Right renal cortex interstitium (tissue), 3 donors: ENCODE data around the gene SHC1. TPM values are rescaled to one million over a fixed set of nuclear protein-coding genes. Genes with fewer than 3 reads are reported as not detected.
A peak's percentile ranks its signal among the peaks of the same experiment; 100 is the strongest.
"Not testable (repeated sequence)": the region's sequence is repeated elsewhere in the genome, so short reads cannot be mapped to it uniquely, and the experiment has no call there.

ENCODE experiments used
- DNase-seq, 3 donors: peaks; one replicate each; pipeline ENCODE4 v3.0.0-alpha.2; 2013; ENCODE audit warnings: low read depth in 3 of 3, low spot score in 2 of 3
- polyA plus RNA-seq, 3 donors: library from polyadenylated mRNA; unstranded; fragments of 120-200 nt; gene quantifications; one replicate each; pipeline ENCODE4 v1.2.1, GENCODE V29; 2013; ENCODE audit not compliant: insufficient read length in 3 of 3

The SHC1 gene
- polyA plus RNA-seq, 3 donors: 74.7 to 82.3 (median 76.1) TPM

DNA sequence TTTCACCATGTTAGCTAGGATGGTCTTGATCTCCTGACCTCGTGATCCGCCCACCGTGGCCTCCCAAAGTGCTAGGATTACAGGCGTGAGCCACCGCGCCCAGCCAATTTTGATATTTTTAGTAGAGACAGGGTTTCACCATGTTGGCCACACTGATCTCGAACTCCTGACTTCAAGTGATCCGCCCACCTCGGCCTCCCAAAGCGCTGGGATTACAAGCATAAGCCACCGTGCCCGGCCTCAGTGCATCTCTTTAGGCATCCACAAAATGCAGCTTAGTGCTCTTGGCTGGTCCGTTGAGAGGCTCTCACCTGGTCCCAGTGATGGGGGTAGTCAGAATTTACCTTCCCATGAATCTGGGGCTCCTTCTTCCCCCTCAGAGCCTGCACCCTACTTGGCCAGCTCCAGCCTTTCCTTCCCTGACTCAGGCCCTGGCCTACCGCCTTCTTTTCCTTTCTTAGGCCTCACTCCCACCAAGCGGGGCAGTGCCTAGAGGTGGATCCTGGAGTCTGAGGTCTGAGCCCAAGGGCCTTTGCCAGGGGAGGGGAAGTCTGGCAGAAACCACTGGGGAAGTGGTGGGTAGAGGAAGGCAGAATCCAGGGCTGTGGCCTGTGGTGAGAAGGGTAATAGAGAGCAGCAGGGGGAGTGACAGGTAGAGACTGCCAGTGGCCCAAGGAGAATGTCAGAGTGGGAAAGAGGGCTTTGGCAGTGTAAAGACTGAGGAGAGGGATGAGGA lies 26.6 kb upstream of the SHC1 start:
- no peak for DNase-seq

GRCh38 chr1:154995301-154995983 lies 24.9 kb upstream of the SHC1 start:
- DNase-seq: not testable (repeated sequence)

GRCh38 chr1:154994591-154994990 lies 24.0 kb upstream of the SHC1 start:
- no peak for DNase-seq

- no peak for DNase-seq
Measured at GRCh38 chr1:154994269-154994587, 23.7 kb upstream of the SHC1 start.

DNA sequence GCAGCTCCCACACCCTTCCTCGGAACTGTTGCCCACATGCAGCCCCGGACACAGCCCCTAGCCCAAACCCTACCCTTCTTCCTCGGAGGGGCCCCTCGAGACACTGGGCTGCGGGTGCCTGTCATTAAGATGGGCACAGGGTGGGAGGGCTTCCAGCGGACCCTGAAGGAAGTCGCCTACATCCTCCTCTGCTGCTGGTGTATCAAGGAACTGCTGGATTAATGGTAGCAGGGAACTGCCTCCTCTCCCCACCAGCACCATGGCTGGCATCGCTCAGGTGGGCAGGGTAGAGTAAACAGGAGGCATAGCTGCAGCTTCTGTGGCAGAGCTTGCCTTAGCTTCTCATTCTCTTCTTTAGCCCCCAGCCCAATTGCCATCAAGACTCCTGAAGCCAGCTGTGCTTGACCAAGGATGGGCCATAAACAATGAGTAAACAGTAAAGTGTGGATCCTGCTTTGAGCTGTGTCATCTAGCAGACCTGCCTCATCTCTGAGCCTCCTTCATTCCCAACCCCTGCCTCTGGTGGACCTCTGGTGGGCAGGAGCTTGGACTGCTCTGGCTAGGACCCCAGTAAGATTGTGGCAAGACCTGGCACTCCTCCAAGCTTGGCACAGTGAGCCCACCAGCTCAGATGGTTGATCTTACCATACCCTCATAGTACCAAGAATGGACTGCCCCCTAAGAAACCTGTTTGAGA lies 23.2 kb upstream of the SHC1 start, which contains the start of gene LENEP:
TSS of gene LENEP (plus strand) at position 15 of the 697 bp plus-strand sequence. CDS start at position 37, 22 bp downstream.
- DNase-seq: no peak

DNA sequence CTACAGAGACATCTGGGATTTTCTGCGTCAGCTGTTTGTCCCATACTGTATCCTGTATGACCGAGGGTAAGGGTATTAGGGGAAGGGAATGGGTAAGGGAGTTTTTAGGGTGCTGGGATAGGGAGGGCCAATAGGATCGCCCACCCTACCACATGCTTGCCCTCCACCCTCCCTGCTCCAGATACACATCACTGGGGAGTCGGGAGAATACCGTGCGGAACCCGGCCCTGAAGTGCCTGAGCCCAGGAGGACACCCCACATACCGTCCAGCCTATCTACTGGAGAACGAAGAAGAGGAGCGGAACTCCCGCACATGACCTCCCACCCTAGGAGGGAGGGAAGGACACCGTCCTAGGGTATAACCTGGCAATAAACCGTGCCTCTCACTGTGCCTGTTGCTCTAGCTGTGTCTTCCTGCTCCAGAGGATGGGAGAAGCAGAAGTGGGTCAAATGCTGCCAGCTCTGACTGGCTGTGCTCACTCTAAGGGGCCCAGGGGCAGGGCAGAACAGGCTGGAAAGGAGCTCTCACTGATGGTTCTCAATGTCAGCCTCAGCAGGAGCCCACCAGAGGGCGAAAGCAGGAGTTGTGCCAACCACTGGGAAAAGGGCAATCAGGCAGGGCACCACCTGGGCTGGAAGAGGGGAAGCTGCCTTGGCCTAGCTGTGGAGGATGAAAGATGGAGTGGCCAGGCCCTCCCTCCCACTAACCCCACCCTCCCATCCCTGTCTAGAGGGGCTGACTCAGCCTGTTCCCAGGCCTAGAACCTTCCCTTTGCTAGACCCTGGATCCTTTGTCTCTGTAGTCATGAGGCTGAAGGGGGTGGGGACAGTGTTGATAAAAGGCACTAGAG lies 22.4 kb upstream of the SHC1 start:
- DNase-seq: no peak

GRCh38 chr1:154990276-154990675 lies 19.7 kb upstream of the SHC1 start:
- no peak for DNase-seq

GRCh38 chr1:154989195-154989860 lies 18.8 kb upstream of the SHC1 start:
- DNase-seq: no peak

DNA sequence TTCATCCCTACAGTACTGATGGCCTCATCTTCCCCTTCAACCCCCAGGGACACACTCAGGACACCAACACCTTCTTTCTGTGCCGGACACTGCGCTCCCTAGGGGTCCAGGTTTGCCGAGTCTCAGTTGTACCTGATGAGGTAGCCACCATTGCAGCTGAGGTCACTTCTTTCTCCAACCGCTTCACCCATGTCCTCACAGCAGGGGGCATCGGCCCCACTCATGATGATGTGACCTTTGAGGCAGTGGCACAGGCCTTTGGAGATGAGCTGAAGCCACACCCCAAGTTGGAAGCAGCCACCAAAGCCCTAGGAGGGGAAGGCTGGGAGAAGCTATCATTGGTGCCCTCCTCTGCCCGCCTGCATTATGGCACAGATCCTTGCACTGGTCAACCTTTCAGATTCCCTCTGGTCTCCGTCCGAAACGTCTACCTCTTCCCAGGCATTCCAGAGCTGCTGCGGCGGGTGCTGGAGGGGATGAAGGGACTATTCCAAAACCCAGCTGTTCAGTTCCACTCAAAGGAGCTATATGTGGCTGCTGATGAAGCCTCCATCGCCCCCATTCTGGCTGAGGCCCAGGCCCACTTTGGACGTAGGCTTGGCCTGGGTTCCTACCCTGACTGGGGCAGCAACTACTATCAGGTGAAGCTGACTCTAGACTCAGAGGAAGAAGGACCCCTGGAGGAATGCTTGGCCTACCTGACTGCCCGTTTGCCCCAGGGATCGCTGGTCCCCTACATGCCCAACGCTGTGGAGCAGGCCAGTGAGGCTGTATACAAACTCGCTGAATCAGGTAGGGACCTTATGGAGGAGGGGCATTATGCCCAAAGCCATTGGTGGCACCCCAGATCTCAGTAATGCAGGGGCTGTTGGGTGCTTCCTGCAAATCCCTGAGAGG lies 17.8 kb upstream of the SHC1 start:
- no peak for DNase-seq

GRCh38 chr1:154987326-154987725 lies 16.8 kb upstream of the SHC1 start:
- no peak for DNase-seq

- DNase-seq: not testable (repeated sequence)
Measured at GRCh38 chr1:154986736-154987135, 16.2 kb upstream of the SHC1 start.

DNA sequence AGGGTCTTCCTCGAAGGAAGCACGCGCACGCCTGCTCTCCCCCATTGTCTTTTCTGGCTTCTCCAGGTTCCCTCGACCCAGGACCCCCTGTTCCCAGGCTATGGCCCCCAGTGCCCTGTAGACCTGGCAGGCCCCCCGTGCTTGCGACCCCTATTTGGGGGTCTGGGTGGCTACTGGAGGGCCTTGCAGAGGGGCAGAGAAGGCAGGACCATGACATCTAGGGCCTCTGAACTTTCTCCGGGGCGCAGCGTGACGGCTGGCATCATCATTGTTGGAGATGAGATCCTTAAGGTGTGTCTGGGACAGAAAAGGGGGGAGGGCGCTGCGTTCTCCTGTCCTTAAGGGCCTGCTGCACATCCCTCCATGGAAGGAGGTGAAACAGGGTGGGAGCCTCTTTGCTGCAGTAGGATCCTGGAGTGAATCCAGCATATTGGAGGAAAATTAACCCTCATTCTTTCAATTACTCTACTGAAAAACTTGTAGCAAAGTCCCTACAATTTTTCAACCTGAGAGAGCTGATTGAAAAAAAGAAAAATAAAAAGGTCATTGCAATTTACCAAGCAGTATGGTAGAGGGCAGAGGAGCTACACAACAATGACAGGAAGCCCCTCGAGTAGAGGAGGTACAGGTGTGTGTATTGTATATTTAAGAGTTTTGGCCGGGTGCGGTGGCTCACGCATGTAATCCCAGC lies 13.4 kb upstream of the SHC1 start:
- DNase-seq: no peak

DNA sequence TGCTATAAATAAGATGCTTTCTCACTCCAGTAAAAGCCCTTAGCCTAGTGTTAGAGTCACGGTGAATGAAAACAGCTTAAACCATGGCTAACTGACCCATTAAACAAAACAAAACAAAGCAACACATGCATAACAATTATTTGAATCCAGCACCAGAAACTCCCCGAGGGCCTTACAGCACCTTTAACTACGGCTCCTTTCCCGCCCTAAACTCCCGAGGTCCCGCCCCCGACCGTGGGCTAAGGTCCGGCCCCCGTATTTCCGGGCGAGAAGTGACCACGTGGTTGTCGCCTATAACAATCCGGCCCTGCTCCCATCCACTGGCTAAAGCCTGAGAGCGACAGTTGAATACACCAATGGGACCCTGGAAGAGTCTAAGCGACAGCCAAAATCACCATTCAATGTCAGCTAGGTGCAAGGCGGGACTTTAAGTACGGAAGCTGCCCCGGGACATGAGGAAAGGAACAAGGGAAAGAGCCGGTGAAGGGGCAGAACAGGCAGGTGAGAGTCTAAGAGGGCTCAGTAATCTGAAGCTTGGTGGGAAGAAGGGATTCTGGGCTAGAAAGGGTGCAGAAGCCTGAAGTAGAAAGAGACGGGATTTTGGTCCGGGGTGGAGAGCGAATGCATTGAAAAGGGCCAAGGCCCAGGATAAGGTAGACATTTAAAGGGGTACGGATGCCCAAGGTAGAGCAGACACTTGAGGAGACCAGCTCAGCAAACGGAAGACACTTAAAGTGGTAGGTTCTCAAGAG lies 12.5 kb upstream of the SHC1 start, which contains the start of gene FLAD1:
TSS of gene FLAD1 (plus strand) at position 448 of the 752 bp plus-strand sequence. CDS start 351 bp downstream, outside the sequence.
- peak; percentile 98 to 100 (median 99) for DNase-seq

DNA sequence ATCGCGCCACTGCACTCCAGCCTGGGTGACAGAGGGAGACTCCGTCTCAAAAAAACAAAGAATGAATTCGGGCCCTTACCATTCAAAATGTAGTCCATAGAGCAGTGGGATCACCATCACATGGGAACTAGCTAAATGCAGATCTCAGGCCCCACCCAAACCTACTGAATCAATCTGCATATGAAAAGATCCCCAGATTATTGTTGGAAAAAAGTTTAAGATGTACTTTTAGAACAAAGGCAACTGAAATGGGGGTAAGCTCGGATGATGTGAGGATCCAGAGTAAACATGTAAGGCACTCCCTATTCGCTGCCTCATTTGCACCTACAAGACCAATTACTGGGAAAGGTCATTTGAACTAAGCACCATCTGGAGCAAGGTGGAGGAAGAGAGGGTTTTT lies 11.8 kb upstream of the SHC1 start:
- no peak for DNase-seq

- no peak for DNase-seq
Measured at GRCh38 chr1:154978360-154978759, 7.8 kb upstream of the SHC1 start.

DNA sequence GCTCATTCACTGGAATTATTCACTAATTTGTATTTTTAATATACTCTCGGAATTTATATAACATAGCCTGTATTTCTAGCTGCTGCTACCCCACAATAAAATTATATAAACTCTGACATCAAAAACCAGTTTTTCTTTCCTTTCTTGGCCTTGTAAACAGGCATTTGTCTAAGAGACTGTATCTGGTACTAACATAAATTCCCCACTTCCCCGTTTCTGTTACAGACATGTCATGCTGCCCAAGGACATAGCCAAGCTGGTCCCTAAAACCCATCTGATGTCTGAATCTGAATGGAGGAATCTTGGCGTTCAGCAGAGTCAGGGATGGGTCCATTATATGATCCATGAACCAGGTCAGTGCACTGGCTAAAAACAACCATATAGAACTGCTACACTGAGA lies 7.2 kb upstream of the SHC1 start:
- not testable (repeated sequence) for DNase-seq

GRCh38 chr1:154975409-154976059 lies 5.0 kb upstream of the SHC1 start:
- DNase-seq: no peak
